ENCODE measurements around the gene WNT2.

The WNT2 gene

DNA sequence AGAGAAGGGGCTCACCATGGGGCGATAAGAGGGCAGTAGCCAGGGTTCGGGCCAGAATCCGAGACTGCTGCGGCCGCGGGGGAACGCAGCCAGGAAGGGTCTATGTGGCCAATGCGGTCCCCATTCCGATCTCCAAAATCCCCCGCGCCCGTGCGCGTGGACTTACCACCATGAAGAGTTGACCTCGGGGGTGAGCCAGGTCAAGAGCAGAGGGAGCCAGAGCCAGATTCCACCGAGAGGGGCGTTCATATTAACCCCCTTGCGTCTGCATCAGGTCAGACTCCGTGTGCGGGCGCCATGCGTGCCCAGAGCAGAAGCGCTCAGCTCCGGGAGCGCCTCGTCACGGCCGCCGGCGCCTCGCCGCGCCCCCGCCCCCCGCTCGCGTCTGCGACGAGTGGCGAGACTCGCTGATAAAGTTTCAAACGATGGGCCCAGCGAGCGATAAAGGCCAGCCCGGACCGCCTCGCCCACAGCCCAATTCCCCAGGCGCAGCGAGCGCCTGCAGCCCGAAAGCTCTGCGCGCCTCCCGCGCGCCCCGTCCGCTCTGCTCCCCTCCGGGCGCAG, at the start of gene WNT2:
WNT2 (minus strand) TSS at position 318 of the 564 bp plus-strand sequence; CDS start at position 249, 69 bp downstream.
- no peak for DNase-seq

DNA sequence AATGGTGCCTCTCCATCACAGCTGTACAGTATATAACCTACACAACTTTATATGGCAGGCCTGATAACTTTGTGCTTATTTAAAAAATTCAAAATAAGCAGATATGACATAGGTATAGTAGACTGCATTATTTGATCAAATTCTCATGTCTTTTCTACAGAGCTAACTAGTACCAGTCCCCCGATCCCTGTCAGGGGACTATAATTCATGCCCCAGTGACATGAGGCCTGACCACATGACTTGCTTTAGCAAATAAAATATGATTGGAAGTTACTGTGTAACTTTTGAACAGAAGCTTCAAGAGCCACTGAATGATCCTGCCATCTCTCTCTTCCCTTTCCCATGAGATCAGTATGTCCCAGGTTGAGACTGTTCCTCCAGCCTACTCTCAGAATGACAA, 49.2 kb upstream of the WNT2 start:
- no peak for DNase-seq

GRCh38 chr7:117364339-117365080, 41.7 kb upstream of the WNT2 start:
- no peak for DNase-seq

GRCh38 chr7:117362294-117362888, 39.5 kb upstream of the WNT2 start:
- DNase-seq, result no peak

GRCh38 chr7:117350027-117350426, 27.2 kb upstream of the WNT2 start:
- peak in 5 of 14 donors; percentile 2 to 49 (median 7) for DNase-seq

DNA sequence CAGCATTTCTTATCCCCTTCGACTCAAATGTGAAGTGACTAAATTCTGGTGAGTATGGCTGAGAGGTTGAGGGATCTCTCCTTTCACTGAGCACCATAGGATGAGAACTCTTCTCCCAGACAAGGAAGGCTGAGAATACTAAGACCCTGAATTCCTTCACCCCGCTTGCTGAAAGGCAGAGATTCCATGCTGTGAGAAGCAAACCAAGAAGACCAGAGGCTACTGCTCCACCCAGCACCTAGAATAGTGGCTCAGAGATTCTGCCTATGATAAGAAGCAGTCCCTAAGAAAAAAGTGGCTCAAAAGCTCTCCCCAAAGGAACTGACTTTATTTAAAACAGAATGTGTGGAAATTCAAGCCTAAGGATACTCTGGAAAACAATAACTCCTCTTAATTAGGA, 26.7 kb upstream of the WNT2 start:
- peak in 2 of 14 donors; percentile 4 to 49 for DNase-seq

GRCh38 chr7:117347962-117348672, 25.3 kb upstream of the WNT2 start:
- no peak for DNase-seq

DNA sequence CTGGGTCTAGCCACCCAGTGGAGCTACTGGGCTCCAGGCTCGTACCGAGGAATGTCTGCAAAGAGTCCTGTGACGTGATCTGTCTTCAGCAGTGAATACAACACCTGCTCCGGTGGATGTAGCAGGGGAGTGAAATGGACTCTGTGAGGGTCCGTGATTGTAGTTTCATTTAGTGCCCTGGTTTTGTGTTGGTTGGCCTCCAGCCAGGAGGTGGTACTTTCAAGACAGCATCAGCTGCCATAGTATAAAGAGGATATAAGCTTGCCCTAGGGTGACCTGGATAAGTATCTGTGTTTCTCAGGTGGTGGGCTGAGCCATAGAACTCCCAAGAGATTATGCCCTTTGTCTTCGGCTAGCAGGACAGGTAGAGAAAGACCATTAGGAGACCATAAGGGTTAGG, 24.6 kb upstream of the WNT2 start:
- no peak for DNase-seq

DNA sequence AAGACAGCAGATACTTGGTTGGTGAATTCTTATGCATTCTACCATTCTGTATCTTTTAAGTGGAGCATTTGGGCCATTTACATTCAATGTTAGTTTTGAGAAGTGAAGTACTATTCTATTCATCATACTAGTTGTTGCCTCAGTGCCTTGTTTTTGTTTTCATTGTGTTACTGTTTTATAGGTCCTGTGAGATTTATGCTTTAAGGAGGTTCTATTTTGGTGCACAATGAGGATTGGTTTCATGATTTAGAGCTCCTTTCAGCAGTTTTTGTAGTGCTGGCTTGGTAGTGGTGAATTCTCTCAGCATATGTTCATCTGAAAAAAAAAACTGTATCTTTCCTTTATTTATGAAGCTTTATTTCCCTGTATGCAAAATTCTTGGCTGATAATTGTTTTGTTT, 23.3 kb upstream of the WNT2 start:
- DNase-seq, result no peak

- DNase-seq, result no peak
These were observed 15.2 kb upstream of the WNT2 start for GRCh38 chr7:117338020-117338419.

- DNase-seq, result no peak
These were observed 10.3 kb upstream of the WNT2 start for GRCh38 chr7:117333168-117333567.

- DNase-seq, result no peak
These were observed 9.2 kb upstream of the WNT2 start for GRCh38 chr7:117332031-117332430.

GRCh38 chr7:117325836-117326235, 3.0 kb upstream of the WNT2 start:
- no peak for DNase-seq

DNA sequence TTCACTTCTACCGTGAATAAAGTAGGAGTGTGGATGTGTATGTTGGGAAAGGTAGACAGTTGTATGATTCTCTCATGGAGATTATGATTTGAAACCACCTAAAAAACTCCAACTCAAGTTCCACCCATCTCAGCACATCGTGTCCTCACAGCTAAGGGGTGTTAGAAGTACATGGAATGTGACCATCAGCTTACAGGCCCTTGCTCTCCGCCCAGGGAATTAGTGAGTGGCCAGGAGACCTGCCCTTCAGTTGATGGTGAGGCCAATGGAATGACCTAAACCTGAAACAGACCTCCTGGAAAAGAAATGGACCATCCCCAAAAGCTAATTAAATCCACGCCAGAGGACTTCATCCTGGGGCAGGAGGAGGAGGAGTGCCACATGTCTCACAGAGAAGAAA, 2.1 kb upstream of the WNT2 start:
- DNase-seq, result no peak

GRCh38 chr7:117323851-117324711, 1.2 kb upstream of the WNT2 start:
- DNase-seq, result peak in 2 of 14 donors; percentile 3 to 31

DNA sequence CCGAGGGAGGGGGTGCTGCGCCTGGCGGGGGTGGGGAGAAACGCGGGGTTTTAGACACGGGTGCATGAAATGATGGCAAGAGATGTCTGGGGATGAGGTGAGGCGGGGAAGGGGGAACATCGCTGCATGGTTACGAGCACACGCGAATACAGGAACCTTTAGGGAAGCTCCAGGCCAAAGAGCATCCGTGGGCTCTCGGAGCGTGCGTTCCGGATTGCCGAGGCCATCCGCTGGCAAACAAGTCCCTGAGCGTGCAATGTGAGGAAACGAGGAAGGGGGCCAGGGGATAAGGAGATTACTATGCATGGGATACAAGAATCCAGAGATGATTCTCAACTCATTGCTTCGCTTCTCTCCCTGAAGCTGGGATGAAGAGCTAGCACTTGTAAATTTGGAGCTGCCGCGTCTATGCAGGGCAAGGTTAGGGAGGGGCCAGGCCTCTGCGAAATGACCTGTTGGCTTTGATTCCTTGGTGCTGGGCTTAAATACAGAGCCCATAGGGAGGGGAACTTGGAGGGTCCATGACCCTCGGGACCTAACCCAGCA, 520 bp upstream of the WNT2 start:
- no peak for DNase-seq

GRCh38 chr7:117320523-117320922, 2.3 kb downstream of the WNT2 start:
- DNase-seq, result no peak

DNA sequence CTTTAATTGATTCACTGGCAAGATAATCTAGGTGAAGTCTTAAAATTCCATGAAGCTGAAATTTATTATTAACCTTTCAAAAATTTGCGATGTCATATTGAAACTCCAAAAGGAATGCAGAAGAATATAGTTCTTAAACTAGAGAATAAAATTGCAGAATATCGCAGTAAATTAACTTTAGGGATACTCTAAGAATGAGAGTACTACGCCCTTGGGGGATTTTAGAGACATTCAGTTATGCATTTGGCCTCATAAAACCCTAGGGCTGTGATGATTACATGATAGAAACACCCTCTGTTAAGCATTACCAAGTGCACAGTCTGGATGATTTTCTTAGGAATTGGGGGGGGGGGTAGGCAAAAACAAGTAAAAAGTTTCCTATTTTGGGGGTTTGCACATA, 3.7 kb downstream of the WNT2 start:
- no peak for DNase-seq

- no peak for DNase-seq
These were observed 9.3 kb downstream of the WNT2 start for GRCh38 chr7:117313582-117313981.

DNA sequence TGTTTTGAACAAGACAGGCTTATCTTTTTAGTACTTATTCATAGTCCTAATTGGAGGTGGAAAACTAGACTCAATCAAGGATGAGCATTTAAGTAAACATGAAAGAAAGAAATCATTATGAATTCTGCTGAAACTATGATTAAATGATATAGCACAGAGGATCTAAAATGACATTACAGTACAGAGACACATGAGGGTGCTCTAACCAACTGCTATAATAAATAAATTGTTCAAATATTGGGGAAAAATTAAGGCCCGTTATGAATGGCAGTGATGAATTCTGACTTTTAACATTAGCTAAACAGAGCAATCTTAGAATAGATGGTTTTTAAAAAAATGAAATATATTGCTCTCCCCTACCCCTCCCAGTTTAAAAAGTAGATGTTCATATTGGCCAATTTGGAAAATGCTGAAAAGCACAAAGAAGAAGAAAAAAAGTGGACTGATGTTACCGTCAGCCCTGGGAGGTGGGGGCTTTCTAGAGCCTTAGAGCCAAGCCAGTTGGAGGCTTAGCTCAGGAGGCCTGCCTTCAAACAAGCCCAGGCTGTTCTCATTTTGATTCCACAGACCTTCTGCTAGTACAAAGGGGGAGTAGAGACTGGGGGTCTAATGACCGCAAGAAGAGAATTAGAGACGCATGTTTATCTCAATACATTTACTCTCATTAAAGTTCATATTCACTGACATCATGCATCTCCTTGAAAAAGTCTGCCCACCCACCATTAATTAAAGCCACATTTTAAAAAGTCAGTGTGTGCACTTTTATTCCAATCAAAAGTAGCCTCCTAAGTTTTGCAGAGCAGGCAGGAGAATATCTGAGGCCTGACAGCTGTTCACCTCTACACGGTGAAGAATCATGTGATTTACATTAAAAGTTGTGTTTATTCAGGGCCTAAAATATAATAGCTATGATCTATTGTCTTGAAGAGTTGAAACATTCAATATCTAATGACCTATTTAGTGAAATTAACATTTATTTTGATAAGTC, 10.0 kb downstream of the WNT2 start:
- DNase-seq, result no peak

GRCh38 chr7:117308891-117309290, 14.0 kb downstream of the WNT2 start:
- DNase-seq, result no peak

All from C1 segment of cervical spinal cord (tissue), 14 donors.